ENCODE measurements around the gene TFR2. TPM values are rescaled to one million over a fixed set of nuclear protein-coding genes. Genes with fewer than 3 reads are reported as not detected.

Gene TFR2
- polyA plus RNA-seq (2013): 0.24 and 0.30 TPM in 2 replicates

DNA sequence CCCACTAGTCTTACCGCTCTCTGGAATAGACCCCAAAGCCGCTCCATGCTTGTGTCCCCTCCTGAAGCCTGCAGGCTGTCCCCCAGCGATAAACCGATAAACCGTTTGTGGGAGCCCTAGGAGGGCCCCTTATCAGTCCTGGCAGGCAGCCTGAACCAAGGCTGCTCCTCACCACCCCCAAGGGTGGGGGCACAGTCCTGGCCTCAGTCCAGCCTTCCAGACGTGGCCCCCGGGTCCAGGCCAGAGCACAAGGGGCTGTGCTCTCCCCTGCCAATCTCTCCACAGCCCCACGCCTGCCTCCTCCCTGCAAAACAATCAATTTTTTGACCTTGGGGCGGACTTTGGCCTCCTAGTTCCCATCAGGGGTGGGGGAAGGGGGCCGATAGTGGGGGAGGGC is at the start of gene TFR2:
Gene TFR2, minus strand, starts transcription at position 90 of the 397 bp plus-strand sequence. Its CDS starts 43 bp downstream, at position 47.
- Histone ChIP-seq H2BK5ac (ENCODE audit: low read depth, low read length, poor library complexity) (no peak within 1 kb of the TSS), H3K4me1 (ENCODE audit: control insufficient read depth in 1 of 2, insufficient read depth in 2 of 2, low read length in 2 of 2) (no peaks in the 10 kb centered on the region), H3K27me3 (ENCODE audit: insufficient read depth, low read length) (no peaks in the 10 kb centered on the region), H3K18ac (ENCODE audit: low read length) (no peak within 1 kb of the TSS), H2BK12ac (ENCODE audit: low read length) (no peak within 1 kb of the TSS), H2AFZ (ENCODE audit: insufficient read depth, low read length, poor library complexity) (no peak within 1 kb of the TSS), H3K27ac (ENCODE audit: low read depth, low read length) (no peak within 1 kb of the TSS), H4K12ac (ENCODE audit: low read depth, low read length) (no peak within 1 kb of the TSS), H3K4me3 (ENCODE audit: low read depth, low read length) (no peak within 1 kb of the TSS), H3K36me3 (ENCODE audit: control insufficient read depth in 1 of 2, insufficient read depth in 2 of 2, low read length in 2 of 2) (no peaks in the 10 kb centered on the region), H3K9ac (ENCODE audit: low read length) (no peak within 1 kb of the TSS), H4K91ac (ENCODE audit: low read depth, low read length) (no peak within 1 kb of the TSS), H4K8ac (ENCODE audit: low read depth, low read length) (no peak within 1 kb of the TSS), H2AK5ac (ENCODE audit: low read length) (no peak within 1 kb of the TSS), H3K23ac (ENCODE audit: low read length) (no peak within 1 kb of the TSS), H3K4me2 (ENCODE audit: low read length) (no peak within 1 kb of the TSS), H2BK120ac (ENCODE audit: insufficient read depth, low read length, poor library complexity) (no peak within 1 kb of the TSS), H3K4ac (ENCODE audit: low read depth, low read length) (no peak within 1 kb of the TSS), H3K9me3 (ENCODE audit: insufficient read depth, low read depth, low read length) (no peaks in the 10 kb centered on the region), H3K79me2 (ENCODE audit: control insufficient read depth, insufficient read depth, low read length, poor library complexity) (no peaks in the 10 kb centered on the region), H3K79me1 (ENCODE audit: low read length) (no peaks in the 10 kb centered on the region), H3K14ac (ENCODE audit: low read length) (no peak within 1 kb of the TSS)
- no peak for DNase-seq
- WGBS (ENCODE audit: extremely low coverage, insufficient coverage, insufficient read length): no CpG with 5 or more reads among the region's 10 CpGs

GRCh38 chr7:100689230-100690135 is 48.1 kb upstream of the TFR2 start:
- Histone ChIP-seq H3K4me2 (ENCODE audit: low read length) (no peak overlapping the region), H3K79me2 (ENCODE audit: control insufficient read depth, insufficient read depth, low read length, poor library complexity) (peaks cover 23% of the 10 kb centered on the region), H3K36me3 (ENCODE audit: control insufficient read depth in 1 of 2, insufficient read depth in 2 of 2, low read length in 2 of 2) (peaks cover 46 to 49% of the 10 kb centered on the region in 2 experiments), H4K12ac (ENCODE audit: low read depth, low read length) (no peak overlapping the region), H2AFZ (ENCODE audit: insufficient read depth, low read length, poor library complexity) (no peak overlapping the region), H3K4me3 (ENCODE audit: low read depth, low read length) (no peak overlapping the region), H3K23ac (ENCODE audit: low read length) (no peak overlapping the region), H3K4ac (ENCODE audit: low read depth, low read length) (peak overlapping the region; percentile 35), H3K27ac (ENCODE audit: low read depth, low read length) (no peak overlapping the region), H3K27me3 (ENCODE audit: insufficient read depth, low read length) (no peaks in the 10 kb centered on the region), H3K9ac (ENCODE audit: low read length) (peak overlapping the region; percentile 54), H2BK12ac (ENCODE audit: low read length) (no peak overlapping the region), H3K14ac (ENCODE audit: low read length) (no peak overlapping the region), H2BK120ac (ENCODE audit: insufficient read depth, low read length, poor library complexity) (no peak overlapping the region), H4K91ac (ENCODE audit: low read depth, low read length) (no peak overlapping the region), H3K9me3 (ENCODE audit: insufficient read depth, low read depth, low read length) (no peaks in the 10 kb centered on the region), H4K8ac (ENCODE audit: low read depth, low read length) (no peak overlapping the region), H2AK5ac (ENCODE audit: low read length) (no peak overlapping the region), H3K18ac (ENCODE audit: low read length) (no peak overlapping the region), H3K79me1 (ENCODE audit: low read length) (peaks cover 7% of the 10 kb centered on the region), H3K4me1 (ENCODE audit: control insufficient read depth in 1 of 2, insufficient read depth in 2 of 2, low read length in 2 of 2) (peaks cover 12 to 14% of the 10 kb centered on the region in 2 experiments), H2BK5ac (ENCODE audit: low read depth, low read length, poor library complexity) (no peak overlapping the region)
- no peak for DNase-seq
- no CpG with 5 or more reads among the region's 18 CpGs for WGBS (ENCODE audit: extremely low coverage, insufficient coverage, insufficient read length)

DNA sequence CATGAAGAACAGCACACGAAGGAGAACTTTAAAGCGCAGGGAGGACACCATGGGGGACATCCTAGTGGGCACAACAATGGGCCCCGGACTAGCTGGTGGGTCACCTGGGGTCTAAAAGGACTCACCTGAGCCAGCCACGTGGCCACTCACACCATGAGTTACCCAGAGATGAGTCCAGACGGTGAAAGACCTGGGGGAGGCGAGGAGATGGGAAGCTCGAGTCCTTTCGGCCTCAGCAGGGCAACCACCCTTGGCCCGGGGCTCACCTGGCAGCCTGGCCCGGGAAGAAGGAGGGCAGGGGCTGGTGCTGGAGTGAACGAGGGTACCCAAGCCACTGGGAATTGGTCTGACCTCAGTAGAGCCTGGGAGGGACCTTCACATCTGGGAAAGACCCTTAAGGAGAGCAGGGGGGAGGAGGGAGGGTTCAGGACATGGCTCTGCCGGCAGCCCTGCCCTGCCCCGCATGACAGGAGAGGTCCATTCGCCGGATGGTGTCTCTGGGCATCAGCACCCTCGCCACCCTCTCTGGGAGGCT is 47.0 kb upstream of the TFR2 start:
- Histone ChIP-seq H3K18ac (ENCODE audit: low read length) (no peak overlapping the region), H2AK5ac (ENCODE audit: low read length) (no peak overlapping the region)

GRCh38 chr7:100687751-100688300 is 46.5 kb upstream of the TFR2 start:
- Histone ChIP-seq H3K36me3 (ENCODE audit: control insufficient read depth in 1 of 2, insufficient read depth in 2 of 2, low read length in 2 of 2) (peaks cover 62 to 65% of the 10 kb centered on the region in 2 experiments), H2AK5ac (ENCODE audit: low read length) (no peak overlapping the region), H4K12ac (ENCODE audit: low read depth, low read length) (no peak overlapping the region), H3K4me1 (ENCODE audit: control insufficient read depth in 1 of 2, insufficient read depth in 2 of 2, low read length in 2 of 2) (peaks cover 12% of the 10 kb centered on the region in 2 experiments), H3K79me2 (ENCODE audit: control insufficient read depth, insufficient read depth, low read length, poor library complexity) (peaks cover 15% of the 10 kb centered on the region), H3K4me2 (ENCODE audit: low read length) (no peak overlapping the region), H4K91ac (ENCODE audit: low read depth, low read length) (no peak overlapping the region), H3K27me3 (ENCODE audit: insufficient read depth, low read length) (no peaks in the 10 kb centered on the region), H3K4me3 (ENCODE audit: low read depth, low read length) (peak overlapping the region; percentile 8), H2BK120ac (ENCODE audit: insufficient read depth, low read length, poor library complexity) (no peak overlapping the region), H2BK12ac (ENCODE audit: low read length) (no peak overlapping the region), H2BK5ac (ENCODE audit: low read depth, low read length, poor library complexity) (no peak overlapping the region), H3K14ac (ENCODE audit: low read length) (no peak overlapping the region), H3K18ac (ENCODE audit: low read length) (no peak overlapping the region), H3K9me3 (ENCODE audit: insufficient read depth, low read depth, low read length) (no peaks in the 10 kb centered on the region), H3K27ac (ENCODE audit: low read depth, low read length) (no peak overlapping the region), H3K23ac (ENCODE audit: low read length) (no peak overlapping the region), H2AFZ (ENCODE audit: insufficient read depth, low read length, poor library complexity) (no peak overlapping the region), H3K4ac (ENCODE audit: low read depth, low read length) (no peak overlapping the region), H3K79me1 (ENCODE audit: low read length) (no peaks in the 10 kb centered on the region), H3K9ac (ENCODE audit: low read length) (no peak overlapping the region), H4K8ac (ENCODE audit: low read depth, low read length) (no peak overlapping the region)
- WGBS (ENCODE audit: extremely low coverage, insufficient coverage, insufficient read length): no CpG with 5 or more reads among the region's 25 CpGs
- DNase-seq: no peak

More for the DNA sequence above, 47.0 kb upstream of the TFR2 start:
- H4K12ac ChIP-seq (ENCODE audit: low read depth, low read length): no peak overlapping the region
- H3K27ac ChIP-seq (ENCODE audit: low read depth, low read length): no peak overlapping the region
- no peak overlapping the region for H3K4me2 ChIP-seq (ENCODE audit: low read length)
- no peak overlapping the region for H2BK12ac ChIP-seq (ENCODE audit: low read length)
- H3K79me2 ChIP-seq (ENCODE audit: control insufficient read depth, insufficient read depth, low read length, poor library complexity): peaks cover 19% of the 10 kb centered on the region
- H2BK120ac ChIP-seq (ENCODE audit: insufficient read depth, low read length, poor library complexity): no peak overlapping the region
- no peak overlapping the region for H3K14ac ChIP-seq (ENCODE audit: low read length)
- no peak overlapping the region for H4K91ac ChIP-seq (ENCODE audit: low read depth, low read length)
- peaks cover 2% of the 10 kb centered on the region for H3K79me1 ChIP-seq (ENCODE audit: low read length)
- no peak for DNase-seq
- no peaks in the 10 kb centered on the region for H3K27me3 ChIP-seq (ENCODE audit: insufficient read depth, low read length)
- H3K36me3 ChIP-seq (ENCODE audit: control insufficient read depth in 1 of 2, insufficient read depth in 2 of 2, low read length in 2 of 2): peaks cover 57 to 60% of the 10 kb centered on the region in 2 experiments
- peaks cover 12 to 14% of the 10 kb centered on the region in 2 experiments for H3K4me1 ChIP-seq (ENCODE audit: control insufficient read depth in 1 of 2, insufficient read depth in 2 of 2, low read length in 2 of 2)
- no peak overlapping the region for H2BK5ac ChIP-seq (ENCODE audit: low read depth, low read length, poor library complexity)
- H3K9ac ChIP-seq (ENCODE audit: low read length): no peak overlapping the region
- H3K9me3 ChIP-seq (ENCODE audit: insufficient read depth, low read depth, low read length): no peaks in the 10 kb centered on the region
- H4K8ac ChIP-seq (ENCODE audit: low read depth, low read length): no peak overlapping the region
- WGBS (ENCODE audit: extremely low coverage, insufficient coverage, insufficient read length): no CpG with 5 or more reads among the region's 16 CpGs
- H3K4ac ChIP-seq (ENCODE audit: low read depth, low read length): no peak overlapping the region
- no peak overlapping the region for H3K4me3 ChIP-seq (ENCODE audit: low read depth, low read length)
- no peak overlapping the region for H3K23ac ChIP-seq (ENCODE audit: low read length)
- H2AFZ ChIP-seq (ENCODE audit: insufficient read depth, low read length, poor library complexity): no peak overlapping the region

Measured in trophoblast cell (in vitro differentiated cells and primary cell).